Measurements from ENCODE around the gene UGT1A10.
"Not testable (repeated sequence)": the region's sequence is repeated elsewhere in the genome, so short reads cannot be mapped to it uniquely, and the experiment has no call there.

UGT1A10 gene

DNA sequence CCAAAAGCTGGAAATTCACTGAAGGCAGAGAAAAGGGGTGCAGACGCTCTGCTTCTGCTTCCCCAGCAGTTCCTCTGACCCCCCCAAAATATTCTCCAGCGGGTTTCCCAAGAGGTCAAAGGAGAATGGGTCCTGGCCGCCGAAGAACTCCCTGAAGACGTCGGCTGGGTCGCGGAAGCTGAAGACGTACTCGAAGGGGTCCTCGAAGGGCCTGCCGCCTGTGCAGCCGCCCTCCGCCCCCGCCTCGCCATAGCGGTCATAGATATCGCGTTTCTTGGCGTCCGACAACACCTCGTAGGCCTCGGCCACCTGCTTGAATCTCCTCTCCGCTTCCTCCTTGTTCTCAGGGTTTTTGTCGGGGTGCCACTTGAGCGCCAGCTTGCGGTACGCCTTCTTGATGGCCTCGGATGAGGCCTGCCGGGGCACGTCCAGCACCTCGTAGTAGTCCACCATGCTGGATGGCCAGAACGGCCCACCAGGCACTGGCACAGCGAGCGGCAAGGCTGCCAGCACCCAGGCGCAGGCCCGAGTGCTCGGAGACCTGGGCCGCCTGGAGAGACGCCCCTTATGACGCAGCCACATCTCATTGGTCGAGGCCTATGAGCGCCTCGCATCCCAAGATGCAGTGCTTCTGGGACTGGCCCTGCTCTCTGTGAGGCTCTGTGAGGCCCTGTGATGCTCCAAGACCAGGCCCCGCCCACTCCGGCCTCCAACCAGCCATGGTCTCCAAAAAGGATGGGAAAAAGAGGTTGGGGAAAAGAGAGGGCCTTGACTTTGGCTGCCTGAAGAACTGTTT is 107.4 kb downstream of the UGT1A10 start:
- no peak for DNase-seq (ENCODE audit: low read depth)

GRCh38 chr2:233745073-233745755 is 109.0 kb downstream of the UGT1A10 start:
- no peak for DNase-seq (ENCODE audit: low read depth)

GRCh38 chr2:233745838-233746237 is 109.6 kb downstream of the UGT1A10 start:
- DNase-seq (ENCODE audit: low read depth) = not testable (repeated sequence)

DNA sequence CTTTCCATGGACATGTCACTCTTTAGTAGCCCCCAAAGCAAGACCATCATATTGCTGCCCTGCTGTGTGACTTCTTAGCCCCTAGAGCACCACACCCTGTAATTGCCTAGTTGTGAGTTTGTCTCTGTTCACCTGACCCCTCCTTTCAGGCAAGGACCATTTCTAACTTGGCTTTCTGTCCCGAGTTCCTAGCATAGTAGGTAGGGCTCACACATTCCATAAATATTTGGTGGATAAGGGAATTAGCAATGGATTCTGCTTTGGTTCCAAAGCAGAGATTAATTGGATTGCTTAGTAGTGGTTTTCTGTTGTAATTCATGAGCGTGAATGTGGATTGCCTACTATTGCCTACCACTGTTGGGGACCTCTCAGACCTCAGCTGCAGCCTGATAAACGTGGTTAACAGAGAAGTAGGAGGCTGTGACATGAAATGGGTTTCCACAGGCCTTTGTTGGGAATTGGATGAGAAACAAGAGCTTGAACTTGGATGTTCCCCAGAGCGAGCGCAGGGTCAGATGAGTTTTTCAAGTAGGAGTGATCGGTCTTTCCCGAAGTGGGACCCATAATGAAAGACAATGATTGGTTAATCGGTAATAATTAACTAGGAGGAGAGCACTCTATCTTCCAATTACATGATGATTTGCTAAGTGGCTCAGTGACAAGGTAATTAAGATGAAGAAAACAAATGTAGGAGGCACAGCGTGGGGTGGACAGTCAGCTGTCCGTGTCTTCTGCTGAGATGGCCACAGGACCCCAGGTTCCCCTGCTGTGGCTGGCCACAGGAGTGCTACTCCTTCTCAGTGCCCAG is 110.4 kb downstream of the UGT1A10 start:
- no peak for DNase-seq (ENCODE audit: low read depth)

- no peak for DNase-seq (ENCODE audit: low read depth)
Observed at GRCh38 chr2:233747283-233747544, 111.0 kb downstream of the UGT1A10 start.

GRCh38 chr2:233750689-233751088 is 114.4 kb downstream of the UGT1A10 start:
- not testable (repeated sequence) for DNase-seq (ENCODE audit: low read depth)

- not testable (repeated sequence) for DNase-seq (ENCODE audit: low read depth)
Observed at GRCh38 chr2:233751212-233752009, 115.2 kb downstream of the UGT1A10 start.

DNA sequence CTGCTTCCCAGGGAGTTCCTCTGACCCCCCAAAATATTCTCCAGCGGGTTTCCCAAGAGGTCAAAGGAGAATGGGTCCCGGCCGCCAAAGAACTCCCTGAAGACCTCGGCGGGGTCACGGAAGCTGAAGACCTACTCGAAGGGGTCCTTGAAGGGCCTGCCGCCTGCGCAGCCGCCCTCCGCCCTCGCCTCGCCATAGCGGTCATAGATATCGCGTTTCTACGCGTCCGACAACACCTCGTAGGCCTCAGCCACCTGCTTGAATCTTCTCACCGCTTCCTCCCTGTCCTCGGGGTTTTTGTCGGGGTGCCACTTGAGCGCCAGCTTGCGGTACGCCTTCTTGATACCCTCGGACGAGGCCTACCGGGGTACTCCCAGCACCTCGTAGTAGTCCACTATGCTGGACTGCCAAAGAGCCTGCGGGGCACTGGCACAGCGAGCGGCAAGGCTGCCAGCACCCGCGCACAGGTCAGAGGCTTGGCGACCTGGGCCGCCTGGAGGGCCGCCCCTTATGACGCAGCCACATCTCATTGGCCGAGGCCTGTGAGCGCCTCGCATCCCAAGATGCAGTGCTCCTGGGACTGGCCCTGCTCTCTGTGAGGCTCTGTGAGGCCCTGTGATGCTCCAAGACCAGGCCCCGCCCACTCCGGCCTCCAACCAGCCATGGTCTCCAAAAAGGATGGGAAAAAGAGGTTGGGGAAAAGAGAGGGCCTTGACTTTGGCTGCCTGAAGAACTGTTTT is 118.8 kb downstream of the UGT1A10 start:
- DNase-seq (ENCODE audit: low read depth) = no peak

DNA sequence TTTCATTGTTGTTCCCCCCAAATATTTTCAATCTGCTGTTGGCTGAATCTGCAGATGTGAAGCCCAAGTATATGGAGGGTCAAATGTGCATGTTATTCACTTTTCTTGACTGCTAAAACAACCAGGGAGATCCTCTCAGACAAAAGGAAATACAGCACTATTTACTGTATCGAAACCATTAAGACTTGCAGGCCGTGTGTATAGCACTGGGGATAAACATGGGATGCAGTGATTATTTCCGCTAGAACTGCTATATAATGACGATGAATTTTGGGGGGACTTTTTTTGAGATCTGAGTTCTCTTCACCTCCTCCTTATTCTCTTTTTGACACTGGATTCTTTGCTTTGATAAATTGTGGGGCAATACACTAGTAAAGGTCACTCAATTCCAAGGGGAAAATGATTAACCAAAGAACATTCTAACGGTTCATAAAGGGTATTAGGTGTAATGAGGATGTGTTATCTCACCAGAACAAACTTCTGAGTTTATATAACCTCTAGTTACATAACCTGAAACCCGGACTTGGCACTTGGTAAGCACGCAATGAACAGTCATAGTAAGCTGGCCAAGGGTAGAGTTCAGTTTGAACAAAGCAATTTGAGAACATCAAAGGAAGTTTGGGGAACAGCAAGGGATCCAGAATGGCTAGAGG is 120.3 kb downstream of the UGT1A10 start:
- DNase-seq (ENCODE audit: low read depth) = no peak

DNA sequence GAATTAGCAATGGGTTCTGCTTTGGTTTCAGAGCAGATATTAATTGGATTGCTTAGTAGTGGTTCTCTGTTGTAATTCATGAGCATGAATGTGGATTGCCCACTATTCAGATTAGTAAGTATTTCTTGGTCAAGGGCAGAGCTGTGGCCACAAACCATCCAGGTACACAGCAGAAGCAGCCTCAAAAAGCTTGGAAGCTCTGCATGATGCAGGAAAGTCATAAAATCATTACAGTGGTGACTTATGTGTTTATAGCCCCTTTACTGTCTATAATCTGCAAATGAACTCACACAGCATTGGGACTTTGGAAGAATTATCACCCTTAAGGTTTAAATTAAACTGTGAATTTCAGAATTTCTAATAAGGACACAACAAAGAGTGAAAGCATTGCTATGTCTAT is 121.9 kb downstream of the UGT1A10 start:
- DNase-seq (ENCODE audit: low read depth) = no peak

GRCh38 chr2:233758849-233759248 is 122.6 kb downstream of the UGT1A10 start:
- no peak for DNase-seq (ENCODE audit: low read depth)

GRCh38 chr2:233760043-233760442 is 123.8 kb downstream of the UGT1A10 start, which contains the start of gene UGT1A1:
Gene UGT1A1 (plus strand): TSS chr2:233760270. CDS start chr2:233760288, 18 bp downstream.
- no peak for DNase-seq (ENCODE audit: low read depth)

DNA sequence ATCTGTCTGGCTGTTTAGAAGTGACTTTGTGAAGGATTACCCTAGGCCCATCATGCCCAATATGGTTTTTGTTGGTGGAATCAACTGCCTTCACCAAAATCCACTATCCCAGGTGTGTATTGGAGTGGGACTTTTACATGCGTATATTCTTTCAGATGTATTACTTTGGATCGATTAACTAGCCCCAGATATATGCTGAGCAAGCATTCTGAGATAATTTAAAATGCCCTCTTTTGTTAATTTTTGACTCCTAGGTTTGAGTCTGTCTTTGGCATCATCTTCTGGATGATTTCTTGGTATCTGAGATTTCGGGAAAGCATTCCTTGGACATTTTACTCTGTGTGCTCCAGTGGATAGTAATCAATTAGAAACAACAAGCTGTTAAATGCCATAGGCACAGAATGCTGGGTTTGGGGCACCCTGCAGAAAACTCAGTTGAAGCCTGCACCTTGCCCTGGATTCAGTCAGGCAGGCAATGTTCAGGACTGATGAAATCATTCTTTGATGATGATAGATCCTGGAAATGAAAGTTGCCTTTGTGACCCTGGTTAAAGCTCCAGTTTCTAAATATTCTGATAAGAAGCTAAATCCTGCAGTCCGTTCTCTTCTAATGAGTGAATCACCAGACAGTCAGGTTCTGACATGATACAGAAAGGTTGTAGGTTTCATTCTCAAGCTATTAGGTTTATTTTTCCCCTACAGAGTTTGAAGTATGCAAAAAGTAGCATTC is 125.0 kb downstream of the UGT1A10 start:
- DNase-seq (ENCODE audit: low read depth) = no peak

- DNase-seq (ENCODE audit: low read depth) = no peak
Observed at GRCh38 chr2:233764264-233764663, 128.0 kb downstream of the UGT1A10 start.

DNA sequence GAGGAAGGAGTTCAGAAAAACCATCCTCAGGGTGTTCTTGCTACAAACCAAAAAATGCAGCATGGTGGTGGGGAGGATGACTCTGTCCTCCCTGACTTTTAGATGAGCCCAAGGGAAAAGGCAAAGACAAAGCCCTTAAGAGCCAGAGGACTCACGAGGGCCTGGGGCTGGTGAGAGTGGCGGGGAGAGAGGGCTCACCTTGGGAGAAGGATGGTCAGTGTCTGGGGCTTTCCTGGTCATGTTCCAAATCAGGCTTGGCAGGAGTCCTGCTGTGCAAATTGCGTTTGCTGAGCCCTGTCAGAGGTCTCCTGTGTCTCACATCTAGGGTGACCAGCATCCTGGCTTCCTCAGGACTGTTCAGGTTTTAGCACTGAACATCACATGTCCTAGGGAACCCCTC is 128.5 kb downstream of the UGT1A10 start:
- no peak for DNase-seq (ENCODE audit: low read depth)

GRCh38 chr2:233766416-233766815 is 130.2 kb downstream of the UGT1A10 start:
- no peak for DNase-seq (ENCODE audit: low read depth)

DNA sequence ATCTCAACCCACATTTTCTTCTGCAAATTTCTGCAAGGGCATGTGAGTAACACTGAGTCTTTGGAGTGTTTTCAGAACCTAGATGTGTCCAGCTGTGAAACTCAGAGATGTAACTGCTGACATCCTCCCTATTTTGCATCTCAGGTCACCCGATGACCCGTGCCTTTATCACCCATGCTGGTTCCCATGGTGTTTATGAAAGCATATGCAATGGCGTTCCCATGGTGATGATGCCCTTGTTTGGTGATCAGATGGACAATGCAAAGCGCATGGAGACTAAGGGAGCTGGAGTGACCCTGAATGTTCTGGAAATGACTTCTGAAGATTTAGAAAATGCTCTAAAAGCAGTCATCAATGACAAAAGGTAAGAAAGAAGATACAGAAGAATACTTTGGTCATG is 131.8 kb downstream of the UGT1A10 start:
- no peak for DNase-seq (ENCODE audit: low read depth)

- DNase-seq (ENCODE audit: low read depth) = no peak
Observed at GRCh38 chr2:233769260-233769659, 133.0 kb downstream of the UGT1A10 start.

DNA sequence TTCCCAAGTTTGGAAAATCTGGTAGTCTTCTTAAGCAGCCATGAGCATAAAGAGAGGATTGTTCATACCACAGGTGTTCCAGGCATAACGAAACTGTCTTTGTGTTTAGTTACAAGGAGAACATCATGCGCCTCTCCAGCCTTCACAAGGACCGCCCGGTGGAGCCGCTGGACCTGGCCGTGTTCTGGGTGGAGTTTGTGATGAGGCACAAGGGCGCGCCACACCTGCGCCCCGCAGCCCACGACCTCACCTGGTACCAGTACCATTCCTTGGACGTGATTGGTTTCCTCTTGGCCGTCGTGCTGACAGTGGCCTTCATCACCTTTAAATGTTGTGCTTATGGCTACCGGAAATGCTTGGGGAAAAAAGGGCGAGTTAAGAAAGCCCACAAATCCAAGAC is 135.9 kb downstream of the UGT1A10 start:
- no peak for DNase-seq (ENCODE audit: low read depth)

GRCh38 chr2:233772583-233772982 is 136.3 kb downstream of the UGT1A10 start:
- no peak for DNase-seq (ENCODE audit: low read depth)

Data from activated T-cell treated with anti-CD3 and anti-CD28 coated beads for 1 hour (primary cell).